ENCODE results near the gene UGT1A3.
A peak's percentile ranks its signal among the peaks of the same experiment; 100 is the strongest.

Gene UGT1A3

GRCh38 chr2:233794128-233794658 is 65.4 kb downstream of the UGT1A3 start:
- no peak for DNase-seq

GRCh38 chr2:233795735-233796171 is 66.9 kb downstream of the UGT1A3 start:
- DNase-seq = no peak

GRCh38 chr2:233796254-233796653 is 67.4 kb downstream of the UGT1A3 start:
- DNase-seq = no peak

GRCh38 chr2:233798335-233799086 is 69.7 kb downstream of the UGT1A3 start:
- no peak for DNase-seq

- DNase-seq = no peak
Observed at GRCh38 chr2:233799087-233799665, 70.3 kb downstream of the UGT1A3 start.

- DNase-seq = no peak
Observed at GRCh38 chr2:233799716-233800115, 70.9 kb downstream of the UGT1A3 start.

- no peak for DNase-seq
Observed at GRCh38 chr2:233800208-233800607, 71.4 kb downstream of the UGT1A3 start.

- DNase-seq = peak in 2 of 51 donors; percentile 7 to 21
Observed at GRCh38 chr2:233801357-233802131, 72.7 kb downstream of the UGT1A3 start.

- DNase-seq = no peak
Observed at GRCh38 chr2:233802132-233802815, 73.4 kb downstream of the UGT1A3 start.

- no peak for DNase-seq
Observed at GRCh38 chr2:233803292-233803911, 74.6 kb downstream of the UGT1A3 start.

- no peak for DNase-seq
Observed at GRCh38 chr2:233803994-233804393, 75.2 kb downstream of the UGT1A3 start.

GRCh38 chr2:233807215-233807865 is 78.5 kb downstream of the UGT1A3 start:
- no peak for DNase-seq

- DNase-seq = no peak
Observed at GRCh38 chr2:233807966-233808935, 79.4 kb downstream of the UGT1A3 start.

GRCh38 chr2:233810385-233810784 is 81.5 kb downstream of the UGT1A3 start:
- DNase-seq = no peak

GRCh38 chr2:233811087-233811486 is 82.2 kb downstream of the UGT1A3 start:
- DNase-seq = no peak

GRCh38 chr2:233811732-233812131 is 82.9 kb downstream of the UGT1A3 start:
- DNase-seq = no peak

- DNase-seq = no peak
Observed at GRCh38 chr2:233813236-233814055, 84.6 kb downstream of the UGT1A3 start.

- no peak for DNase-seq
Observed at GRCh38 chr2:233814056-233814835, 85.4 kb downstream of the UGT1A3 start.
